HCT116 (cell line): ENCODE results near the gene CARD10. TPM values are rescaled to one million over a fixed set of nuclear protein-coding genes. Genes with fewer than 3 reads are reported as not detected.

ENCODE experiments used
- ATAC-seq: fragments of 200-7000 bp; cut with Tn5 transposase; 2 replicates; pipeline ENCODE4 v1.9.1; 2020; ENCODE audit warnings: mild to moderate bottlenecking, moderate library complexity
- BruUV-seq: library from RNA; stranded (reverse); fragments of 400-500 nt; replicated peaks from 2 replicates; lab custom pipeline; 2021; lab: Mats Ljungman, UMichigan
- CTCF ChIA-PET: fragments of 300-600 bp; sonication (Branson Sonifier 250); formaldehyde crosslinking; loops from one replicate; lab custom pipeline; 2021; ENCODE audit warnings: antibody characterized with exemption; lab: Charles Lee
- POLR2A ChIA-PET: fragments of 300-600, 350-600 bp; sonication (Branson Sonifier 250); formaldehyde crosslinking; loops from one replicate; lab custom pipeline; 2021; ENCODE audit warnings: antibody characterized with exemption; lab: Charles Lee
- RAD21 ChIA-PET, 2 experiments: fragments of 300-600 bp; sonication (Branson Sonifier 250); formaldehyde crosslinking; loops; one replicate each; lab custom pipeline; 2023; ENCODE audit warnings: low total read pairs in 2 of 2; ENCODE audit not compliant: uncharacterized antibody in 2 of 2, unreplicated experiment in 2 of 2, low non-redundant PET in 1 of 2; lab: Charles Lee
- DNase-seq: peaks from one replicate; pipeline ENCODE4 v3.0.0-alpha.2; 2010; ENCODE audit warnings: low read depth, low spot score
- H2AFZ ChIP-seq: fragments of 200-600 bp; shearing (Covaris generic), sonication (generic); 2 replicates; pipeline ENCODE4 v1.6.1; 2017; ENCODE audit warnings: low read depth, mixed run types, mixed read lengths, antibody characterized with exemption, low read length; ENCODE audit not compliant: poor library complexity, severe bottlenecking
- H3K27ac ChIP-seq: 2 replicates; pipeline ENCODE4 v1.5.1; 2012; ENCODE audit warnings: low read depth, low read length
- H3K27me3 ChIP-seq: fragments of 200-600 bp; sonication (generic); 2 replicates; pipeline ENCODE4 v1.6.1; 2016; ENCODE audit warnings: mixed run types, low read length, mixed read lengths; ENCODE audit not compliant: insufficient read depth
- H3K36me3 ChIP-seq, 2 experiments: fragments of 200-500 bp in 1 of 2; fragments of 200-600 bp in 1 of 2; sonication (Bioruptor generic) in 1 of 2; sonication (generic) in 1 of 2; 2 replicates each; pipeline versions ENCODE4 v1.5.1 to v1.6.1; 2014 to 2016; ENCODE audit warnings: low read length in 2 of 2, inconsistent platforms in 1 of 2, mixed read lengths in 1 of 2, mixed run types in 1 of 2; ENCODE audit not compliant: insufficient read depth in 2 of 2, control insufficient read depth in 1 of 2
- H3K4me1 ChIP-seq, 2 experiments: fragments of 200-600 bp in 1 of 2; sonication (generic) in 1 of 2; 2 replicates each; pipeline versions ENCODE4 v1.5.1 to v1.6.1; 2012 to 2017; ENCODE audit warnings: low read length in 2 of 2, inconsistent platforms in 1 of 2, mild to moderate bottlenecking in 1 of 2, mixed read lengths in 1 of 2, mixed run types in 1 of 2, moderate library complexity in 1 of 2; ENCODE audit not compliant: insufficient read depth in 2 of 2, control insufficient read depth in 1 of 2
- H3K4me2 ChIP-seq: fragments of 200-600 bp; sonication (generic); 2 replicates; pipeline ENCODE4 v1.6.1; 2017; ENCODE audit warnings: mixed run types, low read length, mixed read lengths
- H3K4me3 ChIP-seq, 2 experiments: fragments of 200-600 bp in 1 of 2; sonication (generic) in 1 of 2; replicated peaks in 1 of 2; 2 replicates each; pipeline ENCODE4 v1.5.1; 2011 to 2016; ENCODE audit warnings: low read length in 2 of 2, control low read depth in 1 of 2, low read depth in 1 of 2, mild to moderate bottlenecking in 1 of 2, mixed read lengths in 1 of 2, mixed run types in 1 of 2
- H3K79me2 ChIP-seq: fragments of 200-600 bp; sonication (generic); 2 replicates; pipeline ENCODE4 v1.6.1; 2017; ENCODE audit warnings: mild to moderate bottlenecking, mixed run types, low read length, moderate library complexity, mixed read lengths; ENCODE audit not compliant: insufficient read depth
- H3K9ac ChIP-seq: fragments of 200-600 bp; sonication (generic); 2 replicates; pipeline ENCODE4 v1.6.1; 2016; ENCODE audit warnings: low read length, mixed read lengths
- H3K9me2 ChIP-seq: fragments of 200-600 bp; sonication (generic), shearing (Covaris generic); 2 replicates; pipeline ENCODE4 v1.6.1; 2017; ENCODE audit warnings: mixed run types, mild to moderate bottlenecking, moderate library complexity; ENCODE audit not compliant: insufficient read depth
- H3K9me3 ChIP-seq, 2 experiments: fragments of 200-500 bp in 1 of 2; fragments of 200-600 bp in 1 of 2; sonication (Bioruptor generic) in 1 of 2; sonication (generic) in 1 of 2; 2 replicates each; pipeline ENCODE4 v1.6.1; 2014 to 2017; ENCODE audit warnings: low read length in 2 of 2, mixed read lengths in 2 of 2, inconsistent platforms in 1 of 2, low read depth in 1 of 2, mild to moderate bottlenecking in 1 of 2, mixed run types in 1 of 2, moderate library complexity in 1 of 2; ENCODE audit not compliant: control insufficient read depth in 1 of 2, insufficient read depth in 1 of 2
- H4K20me1 ChIP-seq: fragments of 200-600 bp; sonication (generic), shearing (Covaris generic); 2 replicates; pipeline ENCODE4 v1.6.1; 2017; ENCODE audit warnings: mixed run types, mild to moderate bottlenecking, moderate library complexity; ENCODE audit not compliant: insufficient read depth
- CEBPB ChIP-seq: IDR thresholded peaks from 2 replicates; pipeline ENCODE4 v1.6.1; 2012; ENCODE audit warnings: low read depth
- CTCF ChIP-seq, 3 experiments: fragments of 200-600 bp in 1 of 3; sonication (generic) in 1 of 3; IDR thresholded peaks in 2 of 3; conservative IDR thresholded peaks in 1 of 3; 2 replicates each; pipeline ENCODE4 v1.5.1; 2012 to 2017; ENCODE audit warnings: low read depth in 2 of 3, low read length in 2 of 3, antibody characterized with exemption in 1 of 3, borderline replicate concordance in 1 of 3, control low read depth in 1 of 3, mild to moderate bottlenecking in 1 of 3, mixed read lengths in 1 of 3, mixed run types in 1 of 3, moderate library complexity in 1 of 3; ENCODE audit not compliant: insufficient read depth in 1 of 3
- ELF1 ChIP-seq: IDR thresholded peaks from 2 replicates; pipeline ENCODE4 v1.6.1; 2012; ENCODE audit warnings: low read depth, borderline replicate concordance
- JUND ChIP-seq: IDR thresholded peaks from 2 replicates; pipeline ENCODE4 v1.6.1; 2012
- SP1 ChIP-seq: IDR thresholded peaks from 2 replicates; pipeline ENCODE4 v1.6.1; 2012; ENCODE audit warnings: low read depth
- TCF7L2 ChIP-seq: IDR thresholded peaks from 2 replicates; pipeline ENCODE4 v1.7.0; 2011; ENCODE audit warnings: borderline replicate concordance, inconsistent platforms; ENCODE audit not compliant: insufficient read depth, insufficient read length; ENCODE audit errors: extremely low read depth
- ZFX ChIP-seq: fragments of 450-650 bp; IDR thresholded peaks from 2 replicates; pipeline ENCODE4 v1.6.1; 2017
- intact Hi-C: fragments of 100-400 bp; cut with micrococcal nuclease; formaldehyde crosslinking; loops from 2 replicates; pipeline ENCODE4 v1.10.0; 2022
- total RNA-seq: library from RNA; stranded (reverse); gene quantifications from one replicate; pipeline ENCODE4 v1.2.1, GENCODE V29; 2021; ENCODE audit not compliant: unreplicated experiment

CARD10 gene
- total RNA-seq, 1 experiment from 2014 or later: 32.0 TPM

- Histone ChIP-seq H3K36me3 (no peaks in the 10 kb centered on the region), H3K4me3 (no peak overlapping the region), H3K4me1 (peaks cover 19 to 33% of the 10 kb centered on the region in 2 experiments), H3K79me2 (no peaks in the 10 kb centered on the region), H3K4me2 (no peak overlapping the region), H3K9me2 (no peaks in the 10 kb centered on the region), H3K9me3 (no peaks in the 10 kb centered on the region), H4K20me1 (no peaks in the 10 kb centered on the region), H3K9ac (no peak overlapping the region), H3K27me3 (no peaks in the 10 kb centered on the region), H3K27ac (no peak overlapping the region), H2AFZ (no peak overlapping the region)
- TF ChIP-seq ZFX: no peak
- no peak for TF ChIP-seq CEBPB
- TF ChIP-seq CTCF (IDR thresholded peaks at IDR 0.05 in 2 of 3, conservative IDR thresholded peaks at IDR 0.05 in 1 of 3; ENCODE audit: borderline replicate concordance in 1 of 3, insufficient read depth in 1 of 3, low read depth in 2 of 3, low read length in 2 of 3): no peak
- no peak for TF ChIP-seq TCF7L2
- no peak for TF ChIP-seq ELF1
- no peak for TF ChIP-seq SP1
- TF ChIP-seq JUND: no peak
- ATAC-seq (no peak), DNase-seq (no peak)
- BruUV-seq: no TSS peak
- ChIA-PET POLR2A (no interaction called here), CTCF (no interaction called here), RAD21 (no interaction called here)
- intact Hi-C loops: no loop called here
Observed at GRCh38 chr22:37484480-37485394, 34.5 kb downstream of the CARD10 start.
